ENCODE results near the gene TTLL5. TPM values are rescaled to one million over a fixed set of nuclear protein-coding genes. Genes with fewer than 3 reads are reported as not detected.
A peak's percentile ranks its signal among the peaks of the same experiment; 100 is the strongest.

TTLL5 gene
- total RNA-seq, 1 donor from 2014 or later = 45.2 TPM

DNA sequence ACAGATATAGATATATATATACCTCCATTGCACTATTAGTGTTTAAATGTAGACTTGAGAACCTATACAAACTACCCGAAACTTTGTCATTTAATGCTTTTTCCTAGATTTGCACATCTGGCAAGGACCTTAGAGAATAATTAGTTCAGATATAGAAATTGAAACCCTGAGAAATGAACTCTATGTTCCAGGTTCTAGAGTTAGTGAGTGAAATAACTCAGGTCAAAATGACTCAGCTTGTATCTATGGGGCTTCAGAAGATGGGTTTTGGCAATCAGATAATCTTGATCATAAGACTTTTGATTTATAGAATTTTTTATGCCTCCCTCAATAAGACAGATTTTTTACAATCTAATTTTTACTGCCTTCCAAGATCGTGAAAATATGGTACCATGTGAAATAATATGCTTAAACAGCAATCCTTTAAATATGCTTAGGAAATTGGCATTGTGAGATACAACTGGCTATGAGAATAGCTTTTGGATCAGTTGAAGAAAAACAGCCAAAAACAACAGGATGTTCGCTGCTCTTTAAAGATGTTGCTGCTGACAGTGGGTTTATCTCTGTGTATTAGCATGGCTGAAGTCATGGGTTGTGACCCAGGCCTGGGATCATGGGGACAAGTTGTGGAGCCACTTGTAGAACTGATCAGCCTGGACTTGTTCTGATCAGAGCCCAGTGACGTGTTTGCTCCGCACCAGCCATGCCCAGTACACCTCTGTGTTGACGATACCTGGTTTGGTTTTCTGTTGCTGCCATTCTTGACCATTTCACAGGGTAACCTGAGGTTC lies 63.6 kb downstream of the TTLL5 start:
- H3K36me3 Mint-ChIP-seq = peaks cover 59% of the 10 kb centered on the region
- H3K27me3 Mint-ChIP-seq (ENCODE audit: low read depth) = no peaks in the 10 kb centered on the region
- peak overlapping the region; percentile 1 for H3K27ac Mint-ChIP-seq
- H3K4me3 Mint-ChIP-seq = no peak overlapping the region
- H3K9me3 Mint-ChIP-seq = peaks cover 14% of the 10 kb centered on the region
- H3K4me1 Mint-ChIP-seq = peaks cover 31% of the 10 kb centered on the region
- TF ChIP-seq, protein P1, sequence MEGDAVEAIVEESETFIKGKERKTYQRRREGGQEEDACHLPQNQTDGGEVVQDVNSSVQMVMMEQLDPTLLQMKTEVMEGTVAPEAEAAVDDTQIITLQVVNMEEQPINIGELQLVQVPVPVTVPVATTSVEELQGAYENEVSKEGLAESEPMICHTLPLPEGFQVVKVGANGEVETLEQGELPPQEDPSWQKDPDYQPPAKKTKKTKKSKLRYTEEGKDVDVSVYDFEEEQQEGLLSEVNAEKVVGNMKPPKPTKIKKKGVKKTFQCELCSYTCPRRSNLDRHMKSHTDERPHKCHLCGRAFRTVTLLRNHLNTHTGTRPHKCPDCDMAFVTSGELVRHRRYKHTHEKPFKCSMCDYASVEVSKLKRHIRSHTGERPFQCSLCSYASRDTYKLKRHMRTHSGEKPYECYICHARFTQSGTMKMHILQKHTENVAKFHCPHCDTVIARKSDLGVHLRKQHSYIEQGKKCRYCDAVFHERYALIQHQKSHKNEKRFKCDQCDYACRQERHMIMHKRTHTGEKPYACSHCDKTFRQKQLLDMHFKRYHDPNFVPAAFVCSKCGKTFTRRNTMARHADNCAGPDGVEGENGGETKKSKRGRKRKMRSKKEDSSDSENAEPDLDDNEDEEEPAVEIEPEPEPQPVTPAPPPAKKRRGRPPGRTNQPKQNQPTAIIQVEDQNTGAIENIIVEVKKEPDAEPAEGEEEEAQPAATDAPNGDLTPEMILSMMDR (IDR thresholded peaks at IDR 0.05; ENCODE audit: unreplicated experiment) = no peak
- DNase-seq (ENCODE audit: low spot score in 2 of 2, unreplicated experiment in 2 of 2) = no peak

DNA sequence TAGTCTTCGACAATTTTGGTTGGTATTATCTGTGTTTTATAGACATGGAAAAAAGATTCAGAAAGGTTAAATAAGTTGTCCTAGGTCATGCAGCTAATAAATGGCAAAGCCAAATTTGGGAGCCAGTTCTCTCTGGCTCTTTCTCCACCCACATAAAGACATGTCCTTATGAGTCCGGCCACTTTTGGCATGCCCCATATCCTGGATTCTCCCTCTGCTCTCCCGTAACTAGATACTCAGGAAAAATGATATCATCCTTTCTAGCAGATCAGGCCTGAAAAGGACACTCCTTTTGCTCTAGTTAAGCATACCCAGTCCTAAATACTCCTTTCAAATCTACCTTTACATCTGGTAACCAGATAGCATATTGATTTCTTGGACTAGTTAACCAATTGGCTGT lies 64.4 kb downstream of the TTLL5 start:
- Mint-ChIP-seq H3K4me1 (peaks cover 24% of the 10 kb centered on the region), H3K36me3 (peaks cover 57% of the 10 kb centered on the region), H3K27ac (peak overlapping the region; percentile 1), H3K27me3 (ENCODE audit: low read depth) (no peaks in the 10 kb centered on the region), H3K4me3 (no peak overlapping the region), H3K9me3 (peaks cover 14% of the 10 kb centered on the region)
- no peak for DNase-seq (ENCODE audit: low spot score in 2 of 2, unreplicated experiment in 2 of 2)
- TF ChIP-seq, protein P1 (IDR thresholded peaks at IDR 0.05; ENCODE audit: unreplicated experiment) = no peak

DNA sequence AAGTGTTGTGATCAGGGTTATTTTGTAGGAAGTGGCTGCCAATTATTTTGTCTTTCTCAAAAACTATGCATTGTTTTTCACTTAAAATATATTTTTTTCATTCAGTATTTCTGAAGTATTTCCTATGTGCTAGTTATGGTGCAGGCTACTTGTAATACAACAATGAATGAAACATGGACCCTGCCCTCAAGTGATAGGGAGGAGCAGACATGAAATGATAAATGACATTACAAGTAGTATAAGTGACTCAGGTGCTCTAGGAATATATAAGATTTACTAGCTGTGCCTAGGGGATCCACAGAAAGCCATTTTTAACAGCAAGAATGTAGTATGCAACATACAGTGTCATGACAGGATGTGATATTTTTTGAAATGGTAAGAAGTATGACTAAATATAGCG lies 65.3 kb downstream of the TTLL5 start:
- Mint-ChIP-seq H3K36me3 (peaks cover 56% of the 10 kb centered on the region), H3K27me3 (ENCODE audit: low read depth) (no peaks in the 10 kb centered on the region), H3K9me3 (peaks cover 14% of the 10 kb centered on the region), H3K4me1 (peaks cover 15% of the 10 kb centered on the region), H3K27ac (no peak overlapping the region), H3K4me3 (no peak overlapping the region)
- no peak for DNase-seq (ENCODE audit: low spot score in 2 of 2, unreplicated experiment in 2 of 2)
- TF ChIP-seq, protein P1 (IDR thresholded peaks at IDR 0.05; ENCODE audit: unreplicated experiment) = no peak

DNA sequence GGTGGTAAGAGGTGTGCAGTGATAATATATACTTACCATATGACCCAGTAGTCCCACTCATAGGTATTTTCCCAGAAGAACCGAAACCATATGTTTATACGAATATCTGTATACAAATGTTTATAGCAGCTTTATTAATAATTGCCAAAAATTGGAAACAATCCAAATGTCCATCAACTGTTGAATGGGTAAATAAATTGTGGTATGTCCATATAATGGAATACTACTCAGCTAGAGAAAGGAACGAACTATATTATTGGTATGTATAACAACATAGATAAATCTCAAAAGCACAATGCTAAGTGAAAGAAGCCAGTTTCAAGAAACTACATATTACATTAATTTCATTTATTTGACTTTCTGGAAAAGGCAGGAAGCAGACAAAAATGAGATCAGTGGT lies 66.1 kb downstream of the TTLL5 start:
- Mint-ChIP-seq H3K27me3 (ENCODE audit: low read depth) (no peaks in the 10 kb centered on the region), H3K4me3 (no peak overlapping the region), H3K9me3 (peaks cover 14% of the 10 kb centered on the region), H3K36me3 (peaks cover 59% of the 10 kb centered on the region), H3K4me1 (peaks cover 14% of the 10 kb centered on the region), H3K27ac (no peak overlapping the region)
- TF ChIP-seq, protein P1 (IDR thresholded peaks at IDR 0.05; ENCODE audit: unreplicated experiment) = no peak
- DNase-seq (ENCODE audit: low spot score in 2 of 2, unreplicated experiment in 2 of 2) = no peak

DNA sequence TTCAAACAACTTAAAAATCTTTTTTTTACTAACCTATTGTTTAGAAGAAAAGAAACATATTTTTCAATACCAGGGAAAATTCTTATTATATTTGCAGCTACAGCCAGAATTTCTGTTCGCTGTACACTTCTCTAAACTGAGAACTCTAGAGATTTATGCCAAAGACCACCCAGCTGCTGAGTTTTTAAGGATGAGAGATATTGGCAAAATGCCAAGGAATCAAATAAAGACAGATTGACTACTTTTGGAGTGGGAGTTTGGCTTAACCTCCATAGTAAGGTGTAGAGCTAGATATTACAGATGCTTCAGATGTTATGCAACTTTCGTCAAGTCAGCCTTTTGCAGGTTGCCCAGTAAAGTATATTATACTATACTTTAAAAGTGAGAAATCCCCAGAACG lies 71.8 kb downstream of the TTLL5 start:
- TF ChIP-seq, protein P1 (IDR thresholded peaks at IDR 0.05; ENCODE audit: unreplicated experiment) = no peak
- no peaks in the 10 kb centered on the region for H3K9me3 Mint-ChIP-seq
- DNase-seq (ENCODE audit: low spot score in 2 of 2, unreplicated experiment in 2 of 2) = no peak
- H3K27me3 Mint-ChIP-seq (ENCODE audit: low read depth) = no peaks in the 10 kb centered on the region
- peaks cover 28% of the 10 kb centered on the region for H3K36me3 Mint-ChIP-seq
- peaks cover 19% of the 10 kb centered on the region for H3K4me1 Mint-ChIP-seq
- no peak overlapping the region for H3K27ac Mint-ChIP-seq
- no peak overlapping the region for H3K4me3 Mint-ChIP-seq

Measured in mesothelial cell of epicardium (in vitro differentiated cells).